Activated CD4-positive, alpha-beta T cell treated with anti-CD3 and anti-CD28 coated beads, Interleukin-2, amount 50 U/mL, for 16 hours (primary cell): Measurements from ENCODE around the gene GNAS-AS1.
"Not testable (repeated sequence)": the region's sequence is repeated elsewhere in the genome, so short reads cannot be mapped to it uniquely, and the experiment has no call there.

Source experiments
- DNase-seq: peaks from one replicate; pipeline ENCODE4 v3.0.0-alpha.2; 2020

Gene GNAS-AS1

DNA sequence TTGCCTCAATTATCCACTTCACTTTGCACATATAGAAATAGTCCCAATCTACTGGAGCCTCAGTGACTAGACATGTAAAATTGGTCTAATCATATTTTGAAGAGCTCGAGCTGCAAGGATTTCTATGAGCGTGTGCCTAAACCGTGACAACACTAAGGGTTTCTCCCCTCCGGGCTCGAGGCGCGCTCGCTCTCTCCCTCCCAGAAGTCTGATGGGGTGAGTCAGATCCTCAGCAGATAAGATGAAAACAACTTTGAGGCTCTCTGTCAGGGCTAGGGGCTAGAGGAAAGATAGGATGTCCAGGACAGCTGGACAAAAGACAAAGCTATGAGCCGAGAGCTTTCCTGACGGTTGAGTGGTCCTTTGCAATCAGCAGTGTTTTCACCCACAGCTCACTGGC lies 16.8 kb downstream of the GNAS-AS1 start:
- DNase-seq = no peak

DNA sequence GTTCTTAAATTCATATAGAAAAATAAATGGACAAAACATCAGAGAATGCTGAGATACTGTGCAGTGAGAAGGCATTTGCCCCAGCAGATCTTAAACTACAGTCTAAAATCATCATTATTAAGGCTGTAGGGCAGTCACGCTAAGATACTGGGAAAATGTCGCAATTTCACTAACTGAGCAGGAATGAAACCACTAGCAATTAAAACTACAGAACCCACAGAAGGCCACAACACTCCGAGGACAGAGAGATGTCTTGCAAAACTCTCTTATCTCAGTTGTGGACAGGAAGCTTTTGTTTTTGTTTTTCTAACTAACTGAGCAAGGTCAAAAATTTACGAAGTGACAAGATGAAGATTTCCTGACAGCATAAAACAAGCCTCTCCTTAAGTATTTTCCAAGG lies 18.2 kb downstream of the GNAS-AS1 start:
- DNase-seq = no peak

- no peak for DNase-seq
Measured at GRCh38 chr20:58829531-58829941, 21.2 kb downstream of the GNAS-AS1 start.

DNA sequence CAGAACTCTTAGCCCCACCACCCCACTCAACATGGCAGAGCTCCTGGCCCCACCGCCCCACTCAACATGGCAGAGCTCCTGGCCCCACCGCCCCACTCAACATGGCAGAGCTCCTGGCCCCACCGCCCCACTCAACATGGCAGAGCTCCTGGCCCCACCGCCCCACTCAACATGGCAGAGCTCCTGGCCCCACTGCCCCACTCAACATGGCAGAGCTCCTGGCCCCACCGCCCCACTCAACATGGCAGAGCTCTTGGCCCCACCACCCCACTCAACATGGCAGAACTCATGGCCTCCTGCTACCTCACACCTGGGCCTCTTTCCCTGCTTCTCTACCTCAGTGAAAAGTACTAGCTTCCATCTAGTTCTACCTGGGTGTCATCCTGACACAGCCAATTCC lies 21.9 kb downstream of the GNAS-AS1 start:
- DNase-seq = not testable (repeated sequence)

- no peak for DNase-seq
Measured at GRCh38 chr20:58828136-58828535, 22.6 kb downstream of the GNAS-AS1 start.

GRCh38 chr20:58826271-58826670 lies 24.4 kb downstream of the GNAS-AS1 start:
- no peak for DNase-seq

DNA sequence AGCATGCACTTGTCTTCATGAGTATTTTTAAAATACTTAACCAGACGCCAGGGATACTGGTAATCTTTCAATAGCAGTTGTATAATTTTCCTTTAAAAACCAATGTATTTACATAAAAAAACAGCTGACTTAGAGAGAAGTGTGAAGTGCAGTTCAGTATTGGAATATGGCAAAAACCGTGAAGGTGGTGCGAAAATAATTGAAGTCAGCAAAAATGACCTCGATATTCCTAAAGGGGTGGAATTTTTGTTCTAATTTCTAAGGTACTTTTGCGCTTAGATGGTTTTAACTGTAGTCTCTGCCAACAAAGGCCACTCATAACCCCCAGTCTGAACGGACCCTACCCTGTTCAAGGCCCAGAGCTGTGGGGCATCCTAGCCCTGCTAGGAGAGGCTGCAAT lies 25.3 kb downstream of the GNAS-AS1 start:
- no peak for DNase-seq

DNA sequence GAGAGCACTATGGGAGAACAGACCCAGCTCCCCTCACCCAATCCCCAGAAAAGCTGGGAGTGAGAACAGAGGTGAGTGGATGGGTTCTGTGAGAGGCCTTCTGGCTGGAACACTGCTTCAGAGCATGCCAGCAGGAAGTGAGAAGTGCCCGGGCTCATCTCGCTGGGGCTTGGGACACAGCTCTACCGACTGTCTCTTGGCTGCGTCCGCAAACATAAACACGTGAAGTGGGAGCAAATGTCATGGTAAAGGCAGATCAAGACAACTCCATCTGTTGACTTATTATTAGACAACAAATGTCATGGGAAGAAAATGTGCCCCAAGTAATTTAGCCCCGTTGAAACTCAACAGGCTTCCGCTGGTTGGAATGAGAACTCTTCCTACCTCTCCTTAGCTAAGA lies 25.9 kb downstream of the GNAS-AS1 start:
- no peak for DNase-seq

- no peak for DNase-seq
Measured at GRCh38 chr20:58822748-58823730, 27.7 kb downstream of the GNAS-AS1 start.

DNA sequence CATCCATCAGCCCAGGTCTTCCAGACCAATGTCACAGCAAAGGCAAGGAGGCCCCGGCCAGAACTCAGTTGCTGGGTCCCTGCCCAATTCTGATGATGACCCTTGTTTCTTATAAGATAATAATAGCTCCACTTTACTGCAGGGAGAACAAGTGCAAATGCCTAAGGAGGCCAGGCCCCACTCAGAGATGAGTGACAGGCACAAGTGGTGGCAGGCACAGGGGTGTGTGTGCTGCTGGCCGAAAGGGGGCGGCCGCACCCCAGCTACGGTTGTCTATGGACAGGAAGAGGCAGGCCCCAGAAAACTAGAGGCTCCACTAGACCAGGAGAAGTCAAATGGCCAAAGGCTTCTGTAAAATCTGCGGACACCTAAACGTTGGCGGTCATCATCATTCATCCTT lies 28.6 kb downstream of the GNAS-AS1 start:
- no peak for DNase-seq

DNA sequence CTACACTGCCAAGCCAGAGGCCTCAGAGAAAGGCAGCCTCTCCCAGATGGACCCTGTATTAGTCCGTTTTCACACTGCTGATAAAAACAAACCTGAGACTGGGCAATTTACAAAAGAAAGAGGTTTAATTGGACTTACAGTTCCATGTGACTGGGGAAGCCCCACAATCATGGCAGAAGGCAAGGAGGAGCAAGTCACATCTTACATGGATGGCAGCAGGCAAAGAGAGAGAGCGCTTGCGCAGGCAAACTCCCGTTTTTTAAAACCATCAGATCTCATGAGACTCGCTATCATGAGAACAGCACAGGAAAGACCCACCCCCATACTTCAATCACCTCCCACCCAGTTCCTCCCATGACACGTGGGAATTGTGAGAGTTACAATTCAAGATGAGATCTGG lies 30.2 kb downstream of the GNAS-AS1 start:
- not testable (repeated sequence) for DNase-seq

DNA sequence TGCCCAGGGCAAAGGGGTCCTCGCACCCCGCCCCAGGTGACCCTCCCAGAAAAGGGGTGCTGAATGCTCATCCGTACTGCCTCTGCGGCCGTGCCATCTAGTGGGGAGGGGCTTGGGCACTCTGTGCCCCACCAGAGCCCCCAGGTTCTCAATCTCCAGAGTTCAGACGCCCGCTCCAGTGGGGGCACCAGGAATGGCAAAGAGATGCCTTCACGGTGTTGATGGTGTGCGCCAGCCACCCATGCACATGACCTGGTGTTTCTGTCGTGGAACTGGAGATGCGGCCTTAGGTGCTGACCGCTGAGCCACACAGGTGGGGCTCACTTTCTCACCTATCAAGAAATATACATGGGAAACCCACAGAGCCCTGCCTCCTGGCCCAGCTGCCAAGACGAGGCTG lies 30.8 kb downstream of the GNAS-AS1 start:
- no peak for DNase-seq

DNA sequence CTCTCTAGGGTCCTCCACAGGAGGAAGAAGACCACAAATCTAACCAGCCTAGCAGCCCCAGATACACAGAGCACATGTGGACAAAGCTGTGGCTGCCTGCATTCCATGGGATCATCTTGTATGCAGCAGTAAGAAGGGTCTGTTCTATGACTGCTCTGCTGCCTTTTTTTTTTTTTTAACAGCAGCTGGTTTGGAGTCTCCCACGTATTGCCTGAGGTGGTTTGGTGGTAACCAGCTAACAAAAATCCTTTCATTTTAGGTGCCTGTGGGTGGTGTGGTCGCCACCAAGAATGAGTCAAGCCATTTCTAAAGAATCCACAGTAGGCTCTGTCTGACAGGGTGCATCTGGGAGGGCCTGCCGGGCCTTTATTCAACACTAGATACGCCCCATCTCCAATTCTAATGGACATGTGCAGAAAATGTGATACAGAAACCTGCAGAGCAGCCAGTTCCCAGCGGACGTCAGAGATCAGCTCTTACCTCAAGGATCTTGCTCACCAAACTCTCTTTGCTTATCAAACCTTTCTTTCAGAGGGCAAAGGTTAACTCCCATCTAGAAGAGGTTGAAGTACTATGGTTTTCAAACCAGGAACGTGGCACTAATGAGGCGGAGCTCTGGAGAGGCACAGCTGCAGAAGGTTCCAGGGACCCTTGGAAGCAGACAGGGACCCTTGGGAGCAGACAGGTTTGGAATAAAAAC lies 32.0 kb downstream of the GNAS-AS1 start:
- peak; percentile 78 for DNase-seq

DNA sequence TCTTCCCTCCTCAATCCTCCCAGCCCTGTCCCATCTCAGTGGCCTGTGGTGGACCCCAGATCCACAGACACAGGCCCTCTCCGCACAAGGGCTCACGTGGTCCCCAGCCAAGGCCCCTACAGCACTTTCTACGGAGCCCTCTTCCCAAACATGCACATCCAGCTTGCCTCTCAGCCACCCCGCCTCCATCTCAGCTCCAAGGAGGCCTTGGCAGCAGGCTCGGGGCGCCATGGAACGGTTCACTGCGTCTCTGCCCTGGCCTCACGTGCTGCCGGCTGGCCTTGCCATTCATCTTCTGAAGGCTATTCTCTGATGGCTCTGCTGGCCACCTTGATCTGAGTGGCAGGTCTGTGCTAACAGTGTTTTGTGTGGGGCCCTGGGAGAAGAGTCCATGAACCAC lies 33.0 kb downstream of the GNAS-AS1 start:
- DNase-seq = no peak

DNA sequence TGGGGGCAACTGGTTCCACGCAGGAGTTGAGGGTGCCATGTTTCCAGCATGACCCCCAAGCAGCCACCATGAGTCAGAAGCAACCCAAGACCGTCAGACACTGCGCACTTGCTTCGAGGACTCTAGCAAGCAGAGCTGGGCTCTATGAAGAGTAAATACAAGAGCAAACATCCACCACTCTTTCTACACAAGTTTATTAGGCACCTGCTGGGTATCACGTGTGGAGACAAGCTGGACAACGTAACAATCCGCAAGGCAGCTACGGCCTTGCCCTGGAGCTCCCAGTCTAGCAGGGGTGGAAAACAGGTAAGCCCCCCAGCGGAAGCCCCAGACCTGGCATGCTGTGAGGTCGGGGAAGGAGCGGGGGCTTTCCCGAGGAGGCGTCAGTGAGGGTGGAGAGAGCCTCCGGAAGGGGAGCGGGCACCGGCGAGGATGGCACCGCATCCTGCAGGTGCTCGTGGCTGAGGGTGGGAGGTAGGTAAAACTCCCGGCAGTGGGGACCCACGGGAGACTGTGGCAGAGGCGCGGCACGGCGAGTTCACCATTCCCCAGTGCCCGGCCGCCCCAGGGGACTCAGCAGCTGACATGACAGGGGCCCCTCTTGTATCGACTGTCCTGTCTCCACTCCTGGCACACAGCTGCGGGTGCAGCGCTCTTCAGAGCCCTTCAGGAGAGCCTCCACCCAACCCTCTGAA lies 33.6 kb downstream of the GNAS-AS1 start:
- DNase-seq = no peak

DNA sequence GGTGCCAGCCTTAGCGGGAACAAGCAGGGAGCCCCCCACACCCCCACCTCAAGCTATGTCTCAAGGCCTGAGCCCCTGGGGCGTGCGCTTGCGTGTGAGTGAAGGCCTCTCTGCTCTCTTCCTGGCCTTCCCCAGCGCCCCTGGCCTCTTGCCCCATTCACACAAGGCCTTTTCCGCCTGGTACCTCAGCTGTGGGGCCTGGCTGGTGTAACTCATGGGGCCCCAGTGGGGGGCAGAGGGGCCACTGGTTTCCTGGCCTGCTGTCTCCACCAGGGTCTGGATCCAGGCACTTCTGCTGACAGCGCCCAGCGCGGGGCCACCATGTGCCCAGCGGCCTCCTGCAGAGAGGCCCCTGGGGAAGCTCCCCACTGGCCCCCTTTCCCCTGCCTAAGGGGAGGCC lies 34.7 kb downstream of the GNAS-AS1 start:
- DNase-seq = no peak

DNA sequence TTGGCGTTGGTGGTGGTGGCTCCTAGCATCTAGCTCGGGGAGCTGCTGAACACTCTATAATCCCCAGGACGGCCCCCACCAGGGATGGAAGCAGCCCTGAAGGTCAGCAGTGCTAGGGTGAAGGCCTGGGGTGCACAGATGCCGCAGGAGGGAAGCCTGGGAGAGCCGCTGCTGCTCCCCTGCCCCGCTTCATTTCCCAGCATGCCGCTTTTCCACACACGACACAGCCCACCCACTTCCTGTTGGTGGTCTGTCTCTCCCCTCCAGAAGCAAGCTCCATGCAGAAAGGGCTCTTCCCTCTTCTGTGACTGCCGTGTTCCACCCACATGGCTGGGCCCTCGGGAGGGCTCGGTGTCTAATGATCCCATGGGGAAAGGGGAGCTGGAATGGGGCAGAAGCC lies 35.3 kb downstream of the GNAS-AS1 start:
- no peak for DNase-seq

- DNase-seq = no peak
Measured at GRCh38 chr20:58813369-58813768, 37.3 kb downstream of the GNAS-AS1 start.

GRCh38 chr20:58811334-58811733 lies 39.4 kb downstream of the GNAS-AS1 start:
- no peak for DNase-seq

DNA sequence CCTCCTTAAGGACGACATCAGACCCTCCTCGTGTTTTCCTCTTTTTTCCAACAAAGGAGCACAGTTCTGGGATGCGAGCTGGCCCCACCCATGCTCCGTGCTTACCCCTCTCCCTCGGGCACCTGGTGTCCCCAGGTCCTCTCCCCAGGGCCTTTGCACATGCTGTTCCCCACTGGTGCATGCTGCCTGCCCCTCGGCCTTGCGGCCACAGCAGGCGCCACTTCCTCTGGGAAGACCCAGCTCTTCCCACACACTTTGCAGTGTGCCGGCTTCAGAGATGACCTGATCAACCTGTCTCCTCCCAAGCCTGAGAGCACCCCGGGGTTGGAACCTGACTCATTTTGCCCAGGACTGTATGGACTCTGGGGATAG lies 39.8 kb downstream of the GNAS-AS1 start:
- DNase-seq = no peak

DNA sequence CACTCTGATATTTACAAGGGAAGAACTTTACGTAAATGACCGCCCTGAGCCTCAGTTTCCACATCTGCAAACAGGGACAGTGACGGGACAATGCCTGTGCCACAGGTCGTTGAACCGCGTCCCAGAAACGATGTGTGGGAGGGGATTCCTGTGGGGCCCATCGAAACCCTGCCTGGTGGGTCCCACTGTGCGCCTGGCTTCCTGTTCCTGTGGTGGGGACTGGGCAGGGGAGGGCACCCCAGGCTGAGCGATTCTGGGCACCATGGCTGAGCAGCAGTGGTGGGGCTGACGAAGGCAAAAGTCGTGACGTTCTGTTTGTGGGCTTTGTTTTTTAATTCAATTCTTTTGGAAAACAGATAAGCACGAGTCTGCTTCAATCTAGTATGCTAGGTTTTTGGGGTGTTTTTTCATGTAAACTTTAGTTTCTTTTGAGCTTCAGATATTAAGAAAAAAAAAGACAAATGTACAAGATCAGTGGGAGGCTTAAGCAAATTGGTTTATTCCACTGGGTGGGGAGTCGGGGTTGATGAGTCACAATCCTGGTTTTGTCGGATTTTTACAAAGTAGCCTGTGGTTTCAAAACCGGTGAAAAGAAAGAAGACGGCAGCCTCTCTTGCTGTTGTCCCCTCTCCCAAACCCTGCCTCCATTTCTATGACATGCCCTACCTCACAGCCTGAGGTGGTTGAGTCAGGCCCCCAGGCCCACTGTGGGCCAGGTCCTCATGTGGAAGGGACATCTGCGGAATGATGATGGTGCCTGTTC lies 40.4 kb downstream of the GNAS-AS1 start:
- DNase-seq = peak; percentile 21

GRCh38 chr20:58808271-58809046 lies 42.2 kb downstream of the GNAS-AS1 start:
- no peak for DNase-seq
